Vagina (tissue), 2 donors: Measurements from ENCODE around the gene MYRIP. TPM values are rescaled to one million over a fixed set of nuclear protein-coding genes. Genes with fewer than 3 reads are reported as not detected.
A peak's percentile ranks its signal among the peaks of the same experiment; 100 is the strongest.

Experiments
- DNase-seq, 2 donors: peaks; one replicate each; pipeline ENCODE4 v3.0.0-alpha.2; 2017; ENCODE audit errors: extremely low spot score in 2 of 2
- H3K27ac ChIP-seq: fragments of 200-600 bp; sonication (generic); one replicate; pipeline ENCODE4 v1.5.1; 2019
- H3K27me3 ChIP-seq: fragments of 200-600 bp; sonication (generic); one replicate; pipeline ENCODE4 v1.5.1; 2019
- H3K36me3 ChIP-seq, 2 donors: fragments of 200-600 bp; sonication (generic); one replicate each; pipeline ENCODE4 v1.5.1; 2017 to 2019
- H3K4me1 ChIP-seq: fragments of 200-600 bp; sonication (generic); one replicate; pipeline ENCODE4 v1.5.1; 2019
- H3K4me3 ChIP-seq, 2 donors: fragments of 200-600 bp; sonication (generic); 1 replicate in 1 of 2; 2 replicates in 1 of 2; pipeline ENCODE4 v1.5.1; 2016 to 2019
- H3K9me3 ChIP-seq: fragments of 200-600 bp; sonication (generic); one replicate; pipeline ENCODE4 v1.5.1; 2019
- CTCF ChIP-seq, 3 experiments: fragments of 450-650 bp in 2 of 3; fragments of 200-600 bp in 1 of 3; sonication (generic) in 1 of 3; IDR thresholded peaks; one replicate each; pipeline ENCODE4 v1.5.1; 2017 to 2019; ENCODE audit warnings: antibody characterized with exemption in 3 of 3, mild to moderate bottlenecking in 2 of 3, moderate library complexity in 2 of 3
- POLR2A ChIP-seq, 2 donors: fragments of 450-650 bp; IDR thresholded peaks; one replicate each; pipeline ENCODE4 v1.6.1; 2017; ENCODE audit warnings: antibody characterized with exemption in 2 of 2, mild to moderate bottlenecking in 2 of 2, moderate library complexity in 2 of 2
- POLR2AphosphoS5 ChIP-seq, 2 donors: sonication (generic); formaldehyde crosslinking; IDR thresholded peaks; one replicate each; pipeline ENCODE4 v1.9.0; 2017; ENCODE audit warnings: antibody characterized with exemption in 2 of 2, mild to moderate bottlenecking in 2 of 2, low read depth in 1 of 2; ENCODE audit not compliant: insufficient read depth in 1 of 2
- intact Hi-C: fragments of 100-400 bp; cut with DNase I; formaldehyde crosslinking; loops from one replicate; pipeline ENCODE4 v1.15.1; 2023
- total RNA-seq: library from RNA; depleted of rRNA; stranded (reverse); fragments of >200 nt; gene quantifications from one replicate; pipeline ENCODE4 v1.2.3, GENCODE V29; 2016

Gene MYRIP
- total RNA-seq, 1 donor from 2014 or later = 7.4 TPM

GRCh38 chr3:40143283-40144090 lies 334.1 kb downstream of the MYRIP start:
- Histone ChIP-seq H3K27me3 (no peaks in the 10 kb centered on the region), H3K4me1 (no peaks in the 10 kb centered on the region), H3K9me3 (no peaks in the 10 kb centered on the region), H3K36me3 (no peaks in the 10 kb centered on the region), H3K4me3 (no peak overlapping the region), H3K27ac (no peak overlapping the region)
- intact Hi-C loops = no loop called here
- no peak for TF ChIP-seq POLR2AphosphoS5 (IDR thresholded peaks at IDR 0.05; ENCODE audit: insufficient read depth in 1 of 2, low read depth in 1 of 2)
- TF ChIP-seq POLR2A (IDR thresholded peaks at IDR 0.05) = no peak
- TF ChIP-seq CTCF (IDR thresholded peaks at IDR 0.05) = no peak
- DNase-seq = no peak

DNA sequence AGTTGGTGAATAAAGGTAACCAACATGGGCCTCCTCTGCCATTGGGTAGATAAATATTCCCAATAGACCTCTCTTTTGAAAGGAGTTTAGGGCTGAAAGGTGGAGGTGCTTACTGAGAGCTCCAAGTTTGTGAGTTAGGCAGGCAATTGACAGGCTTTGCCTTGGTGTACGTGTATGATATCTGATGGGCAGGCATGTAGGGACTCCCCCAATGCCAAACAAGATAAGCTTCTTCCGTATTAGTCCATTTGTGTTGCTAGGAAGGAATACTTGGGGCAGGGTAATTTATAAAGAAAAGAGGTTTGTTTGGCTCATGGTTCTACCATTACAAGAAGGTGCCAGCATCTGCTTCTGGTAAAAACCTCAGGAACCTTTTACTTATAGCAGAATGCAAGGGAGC lies 339.4 kb downstream of the MYRIP start:
- no peak for DNase-seq
- Histone ChIP-seq H3K27me3 (no peaks in the 10 kb centered on the region), H3K4me1 (no peaks in the 10 kb centered on the region), H3K4me3 (no peak overlapping the region), H3K36me3 (no peaks in the 10 kb centered on the region), H3K27ac (no peak overlapping the region), H3K9me3 (no peaks in the 10 kb centered on the region)
- TF ChIP-seq POLR2A (IDR thresholded peaks at IDR 0.05) (no peak), POLR2AphosphoS5 (IDR thresholded peaks at IDR 0.05; ENCODE audit: insufficient read depth in 1 of 2, low read depth in 1 of 2) (no peak), CTCF (IDR thresholded peaks at IDR 0.05) (no peak)
- intact Hi-C loops = no loop called here

- TF ChIP-seq POLR2AphosphoS5 (IDR thresholded peaks at IDR 0.05; ENCODE audit: insufficient read depth in 1 of 2, low read depth in 1 of 2) (no peak), POLR2A (IDR thresholded peaks at IDR 0.05) (no peak), CTCF (IDR thresholded peaks at IDR 0.05) (no peak)
- H3K4me1 ChIP-seq = no peaks in the 10 kb centered on the region
- no peak for DNase-seq
- no peak overlapping the region for H3K4me3 ChIP-seq
- H3K27ac ChIP-seq = no peak overlapping the region
- intact Hi-C loops = no loop called here
- no peaks in the 10 kb centered on the region for H3K9me3 ChIP-seq
- H3K36me3 ChIP-seq = no peaks in the 10 kb centered on the region
- H3K27me3 ChIP-seq = no peaks in the 10 kb centered on the region
These were observed 343.2 kb downstream of the MYRIP start for GRCh38 chr3:40152482-40153133.

GRCh38 chr3:40160933-40161332 lies 351.5 kb downstream of the MYRIP start:
- H3K27me3 ChIP-seq = no peaks in the 10 kb centered on the region
- TF ChIP-seq POLR2A (IDR thresholded peaks at IDR 0.05) (no peak), CTCF (IDR thresholded peaks at IDR 0.05) (no peak), POLR2AphosphoS5 (IDR thresholded peaks at IDR 0.05; ENCODE audit: insufficient read depth in 1 of 2, low read depth in 1 of 2) (no peak)
- intact Hi-C loops = no loop called here
- H3K4me3 ChIP-seq = no peak overlapping the region
- H3K9me3 ChIP-seq = no peaks in the 10 kb centered on the region
- DNase-seq = no peak
- H3K4me1 ChIP-seq = no peaks in the 10 kb centered on the region
- no peak overlapping the region for H3K27ac ChIP-seq
- no peaks in the 10 kb centered on the region for H3K36me3 ChIP-seq

- intact Hi-C loops = no loop called here
- peak in 1 of 2 donors; percentile 64 for DNase-seq
- Histone ChIP-seq H3K4me1 (no peaks in the 10 kb centered on the region), H3K4me3 (no peak overlapping the region), H3K27ac (no peak overlapping the region), H3K9me3 (no peaks in the 10 kb centered on the region), H3K36me3 (no peaks in the 10 kb centered on the region), H3K27me3 (no peaks in the 10 kb centered on the region)
- TF ChIP-seq POLR2AphosphoS5 (IDR thresholded peaks at IDR 0.05; ENCODE audit: insufficient read depth in 1 of 2, low read depth in 1 of 2) (no peak), CTCF (IDR thresholded peaks at IDR 0.05) (no peak), POLR2A (IDR thresholded peaks at IDR 0.05) (no peak)
These were observed 353.2 kb downstream of the MYRIP start for GRCh38 chr3:40162616-40163015.
